HepG2 (cell line): ENCODE results near the gene PXT1. TPM values are rescaled to one million over a fixed set of nuclear protein-coding genes. Genes with fewer than 3 reads are reported as not detected.

Source experiments
- AHR ChIP-seq: IDR thresholded peaks from 2 replicates; pipeline ENCODE4 v1.6.1; 2018; ENCODE audit warnings: missing genetic modification reagents, missing compliant biosample characterization
- CBX1 ChIP-seq: IDR thresholded peaks from one replicate; pipeline ENCODE4 v1.6.1; 2016; ENCODE audit warnings: antibody characterized with exemption, low read depth
- EEA1 ChIP-seq: sonication (generic); formaldehyde crosslinking; IDR thresholded peaks from 2 replicates; pipeline ENCODE4 v1.5.1; 2020; ENCODE audit warnings: mild to moderate bottlenecking, missing genetic modification reagents, borderline replicate concordance
- GMEB2 ChIP-seq: IDR thresholded peaks from 2 replicates; pipeline ENCODE4 v1.6.1; 2016; ENCODE audit warnings: missing biosample characterization, missing genetic modification reagents, low read depth
- HMGXB4 ChIP-seq, 2 experiments: sonication (generic) in 1 of 2; formaldehyde crosslinking in 1 of 2; IDR thresholded peaks; 2 replicates each; pipeline versions ENCODE4 v1.4.0 to v1.6.1; 2018 to 2020; ENCODE audit warnings: missing genetic modification reagents in 2 of 2, borderline replicate concordance in 1 of 2, low read depth in 1 of 2, mild to moderate bottlenecking in 1 of 2, missing biosample characterization in 1 of 2
- KLF9 ChIP-seq: IDR thresholded peaks from 2 replicates; pipeline ENCODE4 v1.6.1; 2016; ENCODE audit warnings: low read depth
- NFIC ChIP-seq: IDR thresholded peaks from 2 replicates; pipeline ENCODE4 v1.6.1; 2012; ENCODE audit warnings: mild to moderate bottlenecking, low read length, inconsistent platforms
- SALL2 ChIP-seq: sonication (generic); formaldehyde crosslinking; IDR thresholded peaks from 2 replicates; pipeline ENCODE4 v1.8.1; 2023; ENCODE audit warnings: mild to moderate bottlenecking, missing genetic modification reagents, inconsistent platforms
- TBX2 ChIP-seq: sonication (generic); formaldehyde crosslinking; IDR thresholded peaks from 2 replicates; pipeline ENCODE4 v1.5.0; 2020; ENCODE audit warnings: missing genetic modification reagents, mild to moderate bottlenecking, borderline replicate concordance
- TERF1 ChIP-seq: sonication (generic); formaldehyde crosslinking; IDR thresholded peaks from 2 replicates; pipeline ENCODE4 v1.8.0; 2022; ENCODE audit warnings: mild to moderate bottlenecking, missing genetic modification reagents, moderate library complexity
- TP53 ChIP-seq: sonication (generic); formaldehyde crosslinking; conservative IDR thresholded peaks from 2 replicates; pipeline ENCODE4 v1.4.0; 2020; ENCODE audit warnings: missing genetic modification reagents
- ZBTB8A ChIP-seq: sonication (generic); formaldehyde crosslinking; IDR thresholded peaks from 2 replicates; pipeline ENCODE4 v1.4.0; 2020; ENCODE audit warnings: mild to moderate bottlenecking, low read depth, missing genetic modification reagents, borderline replicate concordance
- ZFP82 ChIP-seq: sonication (generic); formaldehyde crosslinking; IDR thresholded peaks from 2 replicates; pipeline ENCODE4 v1.5.1; 2020; ENCODE audit warnings: mild to moderate bottlenecking, missing genetic modification reagents, borderline replicate concordance
- ZIK1 ChIP-seq: sonication (generic); formaldehyde crosslinking; IDR thresholded peaks from 2 replicates; pipeline ENCODE4 v1.5.0; 2020; ENCODE audit warnings: mild to moderate bottlenecking, low read depth, missing genetic modification reagents, borderline replicate concordance
- ZNF121 ChIP-seq: sonication (generic); formaldehyde crosslinking; IDR thresholded peaks from 2 replicates; pipeline ENCODE4 v1.5.0; 2020; ENCODE audit warnings: mild to moderate bottlenecking, missing genetic modification reagents
- ZNF292 ChIP-seq: sonication (generic); formaldehyde crosslinking; IDR thresholded peaks from 2 replicates; pipeline ENCODE4 v1.8.1; 2022; ENCODE audit warnings: mild to moderate bottlenecking, low read depth, missing genetic modification reagents, borderline replicate concordance
- ZNF296 ChIP-seq: sonication (generic); formaldehyde crosslinking; conservative IDR thresholded peaks from 2 replicates; pipeline ENCODE4 v1.5.0; 2020; ENCODE audit warnings: mild to moderate bottlenecking, missing genetic modification reagents
- ZNF33B ChIP-seq: sonication (generic); formaldehyde crosslinking; IDR thresholded peaks from 2 replicates; pipeline ENCODE4 v1.5.1; 2020; ENCODE audit warnings: mild to moderate bottlenecking, missing genetic modification reagents
- ZNF431 ChIP-seq: sonication (generic); formaldehyde crosslinking; IDR thresholded peaks from 2 replicates; pipeline ENCODE4 v1.9.0; 2022; ENCODE audit warnings: missing genetic modification reagents, low read depth, mild to moderate bottlenecking, borderline replicate concordance
- ZNF780A ChIP-seq: sonication (generic); formaldehyde crosslinking; IDR thresholded peaks from 2 replicates; pipeline ENCODE4 v1.8.0; 2022; ENCODE audit warnings: mild to moderate bottlenecking, missing genetic modification reagents, moderate library complexity
- polyA plus RNA-seq, 8 experiments: library from polyadenylated mRNA; depleted of rRNA in 3 of 8; stranded (reverse) in 7 of 8; unstranded in 1 of 8; fragments of >200 nt; fragmentation: Illumina TruSeq in 4 of 8; extraction: Trizol in 4 of 8; gene quantifications; 2 replicates each; pipeline versions ENCODE4 v1.2.1 to v1.2.3, GENCODE V29; 2011 to 2016; ENCODE audit warnings: low read depth in 4 of 8, missing spikeins in 1 of 8, mixed read lengths in 1 of 8; ENCODE audit not compliant: insufficient read depth in 1 of 8
- total RNA-seq, 5 experiments: library from RNA; depleted of rRNA; stranded (reverse); fragments of >200 nt; fragmentation: Illumina TruSeq; extraction: Trizol; gene quantifications; 2 replicates each; pipeline ENCODE4 v1.2.3, GENCODE V29; 2016; ENCODE audit warnings: low read depth in 1 of 5
- TF ChIP-seq, protein P1 (sequence below): IDR thresholded peaks from 2 replicates; pipeline ENCODE4 v1.6.1; 2016; ENCODE audit warnings: low read depth, control low read depth
- TF ChIP-seq, protein P2 (sequence below): sonication (generic); formaldehyde crosslinking; IDR thresholded peaks from 2 replicates; pipeline ENCODE4 v1.4.0; 2020; ENCODE audit warnings: missing genetic modification reagents

PXT1 gene
- total and polyA plus RNA-seq, 2 of the 13 experiments (the other 11 are each of a cell fraction or from before 2014, with no cell fraction given): 0.04 TPM; not detected in 1

- TF ChIP-seq, protein P1, sequence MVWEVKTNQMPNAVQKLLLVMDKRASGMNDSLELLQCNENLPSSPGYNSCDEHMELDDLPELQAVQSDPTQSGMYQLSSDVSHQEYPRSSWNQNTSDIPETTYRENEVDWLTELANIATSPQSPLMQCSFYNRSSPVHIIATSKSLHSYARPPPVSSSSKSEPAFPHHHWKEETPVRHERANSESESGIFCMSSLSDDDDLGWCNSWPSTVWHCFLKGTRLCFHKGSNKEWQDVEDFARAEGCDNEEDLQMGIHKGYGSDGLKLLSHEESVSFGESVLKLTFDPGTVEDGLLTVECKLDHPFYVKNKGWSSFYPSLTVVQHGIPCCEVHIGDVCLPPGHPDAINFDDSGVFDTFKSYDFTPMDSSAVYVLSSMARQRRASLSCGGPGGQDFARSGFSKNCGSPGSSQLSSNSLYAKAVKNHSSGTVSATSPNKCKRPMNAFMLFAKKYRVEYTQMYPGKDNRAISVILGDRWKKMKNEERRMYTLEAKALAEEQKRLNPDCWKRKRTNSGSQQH (CRISPR knock-in tag): peak; percentile 66; the same call in 1 of the 2 replicates
- TF ChIP-seq EEA1 (CRISPR knock-in tag) (peak; percentile 81; the same call in 1 of the 2 replicates), SALL2 (CRISPR knock-in tag) (peak; percentile 76), ZNF33B (CRISPR knock-in tag) (no peak), GMEB2 (CRISPR knock-in tag) (peak; percentile 90), ZNF780A (CRISPR knock-in tag) (0 out of 2 replicates have a peak, but pooled peaks have one; percentile 62), ZFP82 (CRISPR knock-in tag) (no peak), ZNF121 (peak; percentile 34; the same call in 1 of the 2 replicates), AHR (0 out of 2 replicates have a peak, but pooled peaks have one; percentile 38), ZNF431 (CRISPR knock-in tag) (0 out of 2 replicates have a peak, but pooled peaks have one; percentile 84), TBX2 (peak; percentile 88), ZBTB8A (CRISPR knock-in tag) (no peak), ZNF296 (CRISPR knock-in tag) (no peak), CBX1 (peak; percentile 70), TP53 (no peak), TERF1 (CRISPR knock-in tag) (no peak), ZIK1 (CRISPR knock-in tag) (0 out of 2 replicates have a peak, but pooled peaks have one; percentile 61), KLF9 (CRISPR knock-in tag) (no peak), HMGXB4 (CRISPR knock-in tag; IDR thresholded peaks at IDR 0.05; ENCODE audit: borderline replicate concordance in 1 of 2, low read depth in 1 of 2) (peak; percentile 97 to 99), NFIC (no peak), ZNF292 (CRISPR knock-in tag) (no peak)
- TF ChIP-seq, protein P2, sequence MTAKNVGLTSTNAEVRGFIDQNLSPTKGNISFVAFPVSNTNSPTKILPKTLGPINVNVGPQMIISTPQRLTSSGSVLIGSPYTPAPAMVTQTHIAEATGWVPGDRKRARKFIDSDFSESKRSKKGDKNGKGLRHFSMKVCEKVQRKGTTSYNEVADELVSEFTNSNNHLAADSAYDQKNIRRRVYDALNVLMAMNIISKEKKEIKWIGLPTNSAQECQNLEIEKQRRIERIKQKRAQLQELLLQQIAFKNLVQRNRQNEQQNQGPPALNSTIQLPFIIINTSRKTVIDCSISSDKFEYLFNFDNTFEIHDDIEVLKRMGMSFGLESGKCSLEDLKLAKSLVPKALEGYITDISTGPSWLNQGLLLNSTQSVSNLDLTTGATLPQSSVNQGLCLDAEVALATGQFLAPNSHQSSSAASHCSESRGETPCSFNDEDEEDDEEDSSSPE (CRISPR knock-in tag): peak; percentile 99
These were observed 19.4 kb downstream of the PXT1 start (continued) for GRCh38 chr6:36423101-36423824.
